ENCODE measurements around the gene MYL10. TPM values are rescaled to one million over a fixed set of nuclear protein-coding genes. Genes with fewer than 3 reads are reported as not detected.

Gene MYL10
- total RNA-seq, 1 experiment from 2014 or later = not detected

DNA sequence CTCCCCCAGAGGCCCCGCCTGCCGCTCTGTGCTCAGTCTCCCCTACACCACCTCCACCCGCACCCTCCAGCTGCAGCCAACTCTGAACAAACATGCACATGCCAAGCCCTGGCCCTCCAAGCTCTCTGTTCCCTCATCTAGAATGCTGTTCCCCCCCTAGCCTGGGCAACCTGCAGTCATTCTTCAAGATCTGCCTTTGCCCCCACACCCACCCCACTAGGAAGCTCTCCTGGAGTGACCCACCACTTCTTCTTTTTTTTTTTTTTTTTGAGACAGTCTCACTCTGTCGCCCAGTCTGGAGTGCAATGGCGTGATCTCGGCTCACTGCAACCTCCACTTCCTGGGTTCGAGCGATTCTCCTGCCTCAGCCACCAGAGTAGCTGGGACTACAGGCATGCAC lies 13.7 kb downstream of the MYL10 start:
- no peaks in the 10 kb centered on the region for H3K9me3 Mint-ChIP-seq (ENCODE audit: unreplicated experiment)
- no peaks in the 10 kb centered on the region for H3K36me3 ChIP-seq (ENCODE audit: control insufficient read depth, insufficient read depth, low read length)
- TF ChIP-seq, protein P1, sequence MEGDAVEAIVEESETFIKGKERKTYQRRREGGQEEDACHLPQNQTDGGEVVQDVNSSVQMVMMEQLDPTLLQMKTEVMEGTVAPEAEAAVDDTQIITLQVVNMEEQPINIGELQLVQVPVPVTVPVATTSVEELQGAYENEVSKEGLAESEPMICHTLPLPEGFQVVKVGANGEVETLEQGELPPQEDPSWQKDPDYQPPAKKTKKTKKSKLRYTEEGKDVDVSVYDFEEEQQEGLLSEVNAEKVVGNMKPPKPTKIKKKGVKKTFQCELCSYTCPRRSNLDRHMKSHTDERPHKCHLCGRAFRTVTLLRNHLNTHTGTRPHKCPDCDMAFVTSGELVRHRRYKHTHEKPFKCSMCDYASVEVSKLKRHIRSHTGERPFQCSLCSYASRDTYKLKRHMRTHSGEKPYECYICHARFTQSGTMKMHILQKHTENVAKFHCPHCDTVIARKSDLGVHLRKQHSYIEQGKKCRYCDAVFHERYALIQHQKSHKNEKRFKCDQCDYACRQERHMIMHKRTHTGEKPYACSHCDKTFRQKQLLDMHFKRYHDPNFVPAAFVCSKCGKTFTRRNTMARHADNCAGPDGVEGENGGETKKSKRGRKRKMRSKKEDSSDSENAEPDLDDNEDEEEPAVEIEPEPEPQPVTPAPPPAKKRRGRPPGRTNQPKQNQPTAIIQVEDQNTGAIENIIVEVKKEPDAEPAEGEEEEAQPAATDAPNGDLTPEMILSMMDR (IDR thresholded peaks at IDR 0.05; ENCODE audit: insufficient read depth in 1 of 2, low read depth in 1 of 2, low read length in 1 of 2, severe bottlenecking in 1 of 2, unreplicated experiment in 1 of 2) = no peak
- H3K4me3 ChIP-seq (ENCODE audit: low read depth, low read length) = no peak overlapping the region
- H3K27me3 ChIP-seq (replicated peaks; ENCODE audit: control insufficient read depth, insufficient read depth, low read length) = no peaks in the 10 kb centered on the region
- no peak overlapping the region for H3K4me3 Mint-ChIP-seq (ENCODE audit: unreplicated experiment)
- H3K4me1 Mint-ChIP-seq (ENCODE audit: low read depth, unreplicated experiment) = peaks cover 12% of the 10 kb centered on the region
- H3K27ac Mint-ChIP-seq (ENCODE audit: unreplicated experiment) = no peak overlapping the region
- intact Hi-C loops (cut with micrococcal nuclease; ENCODE audit: unreplicated experiment) = no loop called here
- peaks cover 11% of the 10 kb centered on the region for H3K36me3 Mint-ChIP-seq (ENCODE audit: insufficient read depth, unreplicated experiment)
- no peaks in the 10 kb centered on the region for H3K27me3 Mint-ChIP-seq (ENCODE audit: insufficient read depth, unreplicated experiment)
- H3K4me1 ChIP-seq = peaks cover 4% of the 10 kb centered on the region; the same call in 1 of the 2 replicates
- DNase-seq = no peak
- CTCF ChIA-PET = no interaction called here
- no TSS peak for BruUV-seq (replicated peaks)
- POLR2A ChIA-PET = no interaction called here
- H3K9me3 ChIP-seq = no peaks in the 10 kb centered on the region

DNA sequence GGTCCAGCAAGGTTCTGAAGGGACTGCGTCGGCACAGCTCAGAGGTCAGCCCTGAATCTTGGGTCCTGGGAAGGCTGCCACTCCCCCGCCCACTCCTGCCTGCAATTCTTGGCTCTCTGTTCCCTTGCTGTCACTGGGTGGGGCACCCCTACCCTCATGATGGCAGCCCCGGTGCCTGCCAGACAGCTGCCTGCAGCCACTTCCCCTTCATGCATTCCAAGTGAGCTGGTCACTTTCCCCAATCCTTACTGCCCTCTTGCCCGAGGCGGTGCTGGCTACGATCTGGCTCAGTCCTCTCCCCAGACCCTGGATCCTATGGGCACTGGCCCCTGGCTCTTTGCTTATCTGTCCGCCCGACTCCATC lies 14.2 kb downstream of the MYL10 start:
- no TSS peak for BruUV-seq (replicated peaks)
- Mint-ChIP-seq H3K4me1 (ENCODE audit: low read depth, unreplicated experiment) (peaks cover 13% of the 10 kb centered on the region), H3K27me3 (ENCODE audit: insufficient read depth, unreplicated experiment) (no peaks in the 10 kb centered on the region), H3K27ac (ENCODE audit: unreplicated experiment) (no peak overlapping the region), H3K36me3 (ENCODE audit: insufficient read depth, unreplicated experiment) (peaks cover 11% of the 10 kb centered on the region), H3K4me3 (ENCODE audit: unreplicated experiment) (no peak overlapping the region), H3K9me3 (ENCODE audit: unreplicated experiment) (no peaks in the 10 kb centered on the region)
- intact Hi-C loops (cut with micrococcal nuclease; ENCODE audit: unreplicated experiment) = no loop called here
- POLR2A ChIA-PET = no interaction called here
- no peak for DNase-seq
- TF ChIP-seq, protein P1 (IDR thresholded peaks at IDR 0.05; ENCODE audit: insufficient read depth in 1 of 2, low read depth in 1 of 2, low read length in 1 of 2, severe bottlenecking in 1 of 2, unreplicated experiment in 1 of 2) = no peak
- H3K4me3 ChIP-seq (ENCODE audit: low read depth, low read length) = no peak overlapping the region
- CTCF ChIA-PET = no interaction called here
- no peaks in the 10 kb centered on the region for H3K36me3 ChIP-seq (ENCODE audit: control insufficient read depth, insufficient read depth, low read length)
- H3K9me3 ChIP-seq = no peaks in the 10 kb centered on the region
- no peaks in the 10 kb centered on the region for H3K27me3 ChIP-seq (replicated peaks; ENCODE audit: control insufficient read depth, insufficient read depth, low read length)
- H3K4me1 ChIP-seq = peaks cover 4% of the 10 kb centered on the region; the same call in 1 of the 2 replicates

DNA sequence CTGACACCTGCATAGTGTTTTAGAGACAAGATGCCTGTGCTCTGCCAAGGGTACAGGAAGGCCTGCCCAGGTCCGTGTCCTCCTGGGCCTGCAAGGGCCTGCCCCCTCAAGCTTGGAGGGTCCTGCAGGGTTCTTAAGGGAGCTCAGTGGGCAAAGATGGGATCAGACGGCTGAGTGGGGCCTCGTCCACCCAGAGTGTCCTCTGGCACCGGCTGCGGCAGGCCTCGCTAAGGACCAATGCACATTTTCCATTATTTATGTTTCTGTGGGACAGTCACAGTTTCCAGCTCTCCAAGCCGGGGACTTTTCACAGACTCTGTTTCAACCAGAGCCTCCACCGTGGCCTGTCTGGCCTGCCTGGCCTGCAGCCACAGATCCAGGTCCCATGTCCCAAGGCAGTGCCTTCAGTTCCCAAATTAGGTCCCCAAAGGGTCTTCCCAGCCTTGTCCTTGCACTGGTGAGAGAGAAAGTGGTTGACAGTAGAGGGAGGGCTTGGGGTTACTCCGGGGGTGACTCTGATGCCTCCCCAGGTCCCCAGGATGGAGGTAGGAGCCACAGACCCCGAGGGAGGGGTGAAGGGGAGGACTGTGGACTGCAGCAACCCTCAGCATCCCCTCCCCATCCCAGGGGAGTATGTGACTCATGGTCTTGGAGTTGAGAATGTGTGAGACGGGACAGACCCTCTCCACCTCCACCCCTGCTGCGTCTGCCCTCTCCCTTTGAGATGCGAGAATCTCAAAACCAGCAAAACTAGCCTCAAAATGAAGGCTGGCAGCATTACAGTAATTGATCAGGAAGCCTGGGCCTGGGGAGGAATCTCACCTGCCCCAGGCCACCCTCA lies 14.8 kb downstream of the MYL10 start:
- Histone ChIP-seq H3K4me3 (ENCODE audit: low read depth, low read length) (no peak overlapping the region), H3K27me3 (replicated peaks; ENCODE audit: control insufficient read depth, insufficient read depth, low read length) (no peaks in the 10 kb centered on the region), H3K4me1 (peaks cover 2% of the 10 kb centered on the region; the same call in 1 of the 2 replicates), H3K36me3 (ENCODE audit: control insufficient read depth, insufficient read depth, low read length) (no peaks in the 10 kb centered on the region), H3K9me3 (no peaks in the 10 kb centered on the region)
- Mint-ChIP-seq H3K27me3 (ENCODE audit: insufficient read depth, unreplicated experiment) (no peaks in the 10 kb centered on the region), H3K4me3 (ENCODE audit: unreplicated experiment) (no peak overlapping the region), H3K9me3 (ENCODE audit: unreplicated experiment) (no peaks in the 10 kb centered on the region), H3K36me3 (ENCODE audit: insufficient read depth, unreplicated experiment) (peaks cover 11% of the 10 kb centered on the region), H3K27ac (ENCODE audit: unreplicated experiment) (no peak overlapping the region), H3K4me1 (ENCODE audit: low read depth, unreplicated experiment) (peaks cover 19% of the 10 kb centered on the region)
- intact Hi-C loops (cut with micrococcal nuclease; ENCODE audit: unreplicated experiment) = no loop called here
- no peak for DNase-seq
- ChIA-PET CTCF (no interaction called here), POLR2A (no interaction called here)
- TF ChIP-seq, protein P1 (IDR thresholded peaks at IDR 0.05; ENCODE audit: insufficient read depth in 1 of 2, low read depth in 1 of 2, low read length in 1 of 2, severe bottlenecking in 1 of 2, unreplicated experiment in 1 of 2) = no peak
- no TSS peak for BruUV-seq (replicated peaks)

Data from Caco-2 (cell line).